ENCODE data around the gene WIPI1.

DNA sequence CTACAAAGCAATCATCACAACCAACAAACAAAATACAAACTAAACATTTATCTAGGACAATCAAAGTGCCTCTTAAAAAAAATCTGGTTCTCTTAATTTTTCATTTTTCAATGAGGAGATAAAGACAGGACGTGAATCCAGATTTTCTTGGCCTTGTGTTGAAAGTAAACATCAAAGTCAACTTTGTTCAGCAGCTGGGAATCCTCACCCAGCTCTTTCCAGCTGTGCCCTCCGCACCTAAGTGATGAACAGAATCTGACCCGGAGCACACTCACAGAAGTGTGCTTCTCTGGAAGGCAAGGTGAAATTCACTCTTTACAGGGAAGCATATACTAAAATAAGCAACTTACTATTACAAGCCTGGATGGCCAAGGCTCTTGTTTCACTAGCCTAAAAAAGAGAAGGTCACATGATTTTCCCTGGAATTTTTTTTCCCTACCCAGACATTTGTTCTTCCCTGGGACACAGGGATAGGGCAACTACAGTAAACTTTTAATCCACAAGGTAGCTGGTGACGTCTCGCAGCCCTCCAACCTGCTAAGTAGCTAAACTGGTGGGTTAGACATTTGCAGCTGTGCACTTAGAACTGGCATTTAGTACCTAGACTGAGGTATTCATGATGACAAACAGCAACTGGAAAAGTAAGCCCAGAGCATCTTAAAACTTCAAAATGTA, 3.2 kb downstream of the WIPI1 start:
- TF ChIP-seq POLR2A (IDR thresholded peaks at IDR 0.05): no peak
- TF ChIP-seq, protein P1, sequence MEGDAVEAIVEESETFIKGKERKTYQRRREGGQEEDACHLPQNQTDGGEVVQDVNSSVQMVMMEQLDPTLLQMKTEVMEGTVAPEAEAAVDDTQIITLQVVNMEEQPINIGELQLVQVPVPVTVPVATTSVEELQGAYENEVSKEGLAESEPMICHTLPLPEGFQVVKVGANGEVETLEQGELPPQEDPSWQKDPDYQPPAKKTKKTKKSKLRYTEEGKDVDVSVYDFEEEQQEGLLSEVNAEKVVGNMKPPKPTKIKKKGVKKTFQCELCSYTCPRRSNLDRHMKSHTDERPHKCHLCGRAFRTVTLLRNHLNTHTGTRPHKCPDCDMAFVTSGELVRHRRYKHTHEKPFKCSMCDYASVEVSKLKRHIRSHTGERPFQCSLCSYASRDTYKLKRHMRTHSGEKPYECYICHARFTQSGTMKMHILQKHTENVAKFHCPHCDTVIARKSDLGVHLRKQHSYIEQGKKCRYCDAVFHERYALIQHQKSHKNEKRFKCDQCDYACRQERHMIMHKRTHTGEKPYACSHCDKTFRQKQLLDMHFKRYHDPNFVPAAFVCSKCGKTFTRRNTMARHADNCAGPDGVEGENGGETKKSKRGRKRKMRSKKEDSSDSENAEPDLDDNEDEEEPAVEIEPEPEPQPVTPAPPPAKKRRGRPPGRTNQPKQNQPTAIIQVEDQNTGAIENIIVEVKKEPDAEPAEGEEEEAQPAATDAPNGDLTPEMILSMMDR (IDR thresholded peaks at IDR 0.05): no peak

All from Peyer's patch (tissue), 4 donors.